ENCODE data around the gene CDKN2D. TPM values are rescaled to one million over a fixed set of nuclear protein-coding genes. Genes with fewer than 3 reads are reported as not detected.

The CDKN2D gene
- total RNA-seq = 10 to 100 TPM; 83.3 to 84.0 TPM
- polyA plus RNA-seq (2013, experiment 1 of 2) = 65.0 TPM
- polyA plus RNA-seq (2013, experiment 2 of 2) = 65.5 TPM
- total RNA-seq = 7.4 to 74.9 (median 23.2) reads per million in 172 experiments

GRCh38 chr19:10568826-10569651 lies at the start of gene CDKN2D:
Gene CDKN2D (minus strand): TSS chr19:10568979. CDS start chr19:10568653, 326 bp downstream.
- peak within 1 kb of the TSS; percentile 87 for H3K4me3 ChIP-seq (ENCODE audit: low read length)
- Mint-ChIP-seq H3K4me1 (ENCODE audit: low read depth) (peaks cover 53% of the 10 kb centered on the region), H3K27ac (peak within 1 kb of the TSS; percentile 95), H3K27me3 (no peaks in the 10 kb centered on the region), H3K9me3 (no peaks in the 10 kb centered on the region), H3K36me3 (ENCODE audit: low read depth) (peaks cover 40% of the 10 kb centered on the region), H3K4me3 (peak within 1 kb of the TSS; percentile 93)
- DNase-seq = peak; percentile 99 to 100 (median 100)
- ATAC-seq (ENCODE audit: poor library complexity) = peak; percentile 72
- POLR2A ChIA-PET = interaction anchor here (0.9 to 5.6 kb wide), 11 partner anchors 16 to 148 kb away, joined by 3 to 81 read pairs (median 6); partner anchors contain the start of genes ATG4D, DNM2, KEAP1 and QTRT1
- no peak for TF ChIP-seq CTCF (IDR thresholded peaks at IDR 0.05)
- peak within 1 kb of the TSS; percentile 76 to 94 for H3K27ac ChIP-seq (ENCODE audit: low read depth in 1 of 2, low read length in 2 of 2)
- no peaks in the 10 kb centered on the region for H3K9me3 ChIP-seq (ENCODE audit: control insufficient read depth in 1 of 2, insufficient read depth in 1 of 2, low read length in 2 of 2)
- no peaks in the 10 kb centered on the region for H3K27me3 ChIP-seq (ENCODE audit: control insufficient read depth in 1 of 2, insufficient read depth in 2 of 2, low read length in 2 of 2)
- peaks cover 9% of the 10 kb centered on the region for H3K36me3 ChIP-seq (ENCODE audit: insufficient read depth, low read length)
- intact Hi-C loops (cut with DNase I, micrococcal nuclease) = loop anchor here (2.0 to 5.0 kb wide), 4 partner anchors 83 to 302 kb away; partner anchors contain the start of genes CDC37 (in 2 of the 2), CARM1 (in 1 of the 2) and ILF3 (in 1 of the 2)
- CTCF ChIA-PET = interaction anchor here (1.2 to 4.7 kb wide), 3 partner anchors 16 to 130 kb away, joined by 3 to 24 read pairs (median 3); partner anchors contain the start of gene ATG4D
- H3K4me1 ChIP-seq (ENCODE audit: insufficient read depth, low read length) = peaks cover 54% of the 10 kb centered on the region

GRCh38 chr19:10617409-10618121 lies 48.8 kb upstream of the CDKN2D start:
- no peak overlapping the region for H3K4me3 ChIP-seq (ENCODE audit: low read length)
- Mint-ChIP-seq H3K27me3 (no peaks in the 10 kb centered on the region), H3K4me3 (no peak overlapping the region), H3K27ac (peak overlapping the region; percentile 79), H3K9me3 (no peaks in the 10 kb centered on the region), H3K4me1 (ENCODE audit: low read depth) (peaks cover 42% of the 10 kb centered on the region), H3K36me3 (ENCODE audit: low read depth) (peaks cover 51% of the 10 kb centered on the region)
- ATAC-seq (ENCODE audit: poor library complexity) (no peak), DNase-seq (no peak)
- peaks cover 33% of the 10 kb centered on the region for H3K36me3 ChIP-seq (ENCODE audit: insufficient read depth, low read length)
- POLR2A ChIA-PET = interaction anchor here (0.7 to 1.7 kb wide), 3 partner anchors 13 to 27 kb away, joined by 3 to 9 read pairs (median 3); no protein-coding TSS in a partner anchor
- no peak overlapping the region for H3K27ac ChIP-seq (ENCODE audit: low read depth in 1 of 2, low read length in 2 of 2)
- no peak for TF ChIP-seq CTCF (IDR thresholded peaks at IDR 0.05)
- H3K4me1 ChIP-seq (ENCODE audit: insufficient read depth, low read length) = peaks cover 50% of the 10 kb centered on the region
- CTCF ChIA-PET = interaction anchor here (0.7 to 1.0 kb wide), 3 partner anchors 37 to 1141 kb away, joined by 3 to 4 read pairs (median 4); no protein-coding TSS in a partner anchor
- intact Hi-C loops (cut with DNase I, micrococcal nuclease) = no loop called here
- no peaks in the 10 kb centered on the region for H3K27me3 ChIP-seq (ENCODE audit: control insufficient read depth in 1 of 2, insufficient read depth in 2 of 2, low read length in 2 of 2)
- no peaks in the 10 kb centered on the region for H3K9me3 ChIP-seq (ENCODE audit: control insufficient read depth in 1 of 2, insufficient read depth in 1 of 2, low read length in 2 of 2)

GRCh38 chr19:10615429-10616023 lies 46.7 kb upstream of the CDKN2D start:
- no peaks in the 10 kb centered on the region for H3K9me3 ChIP-seq (ENCODE audit: control insufficient read depth in 1 of 2, insufficient read depth in 1 of 2, low read length in 2 of 2)
- H3K27me3 ChIP-seq (ENCODE audit: control insufficient read depth in 1 of 2, insufficient read depth in 2 of 2, low read length in 2 of 2) = no peaks in the 10 kb centered on the region
- peak overlapping the region; percentile 72 for H3K27ac Mint-ChIP-seq
- peaks cover 50% of the 10 kb centered on the region for H3K4me1 ChIP-seq (ENCODE audit: insufficient read depth, low read length)
- ChIA-PET CTCF (no interaction called here), POLR2A (interaction anchor here (0.9 kb wide), 1 partner anchor 34 kb away, joined by 3 read pairs; no protein-coding TSS in a partner anchor)
- H3K27me3 Mint-ChIP-seq = no peaks in the 10 kb centered on the region
- H3K4me1 Mint-ChIP-seq (ENCODE audit: low read depth) = peaks cover 37% of the 10 kb centered on the region
- peaks cover 29% of the 10 kb centered on the region for H3K36me3 ChIP-seq (ENCODE audit: insufficient read depth, low read length)
- DNase-seq (peak in 1 of 14 experiments; percentile 38), ATAC-seq (ENCODE audit: poor library complexity) (no peak)
- TF ChIP-seq CTCF (IDR thresholded peaks at IDR 0.05) = no peak
- no peak overlapping the region for H3K4me3 Mint-ChIP-seq
- H3K36me3 Mint-ChIP-seq (ENCODE audit: low read depth) = peaks cover 35% of the 10 kb centered on the region
- no peaks in the 10 kb centered on the region for H3K9me3 Mint-ChIP-seq
- no peak overlapping the region for H3K4me3 ChIP-seq (ENCODE audit: low read length)
- intact Hi-C loops (cut with DNase I, micrococcal nuclease) = no loop called here
- peak overlapping the region in 1 of 2 donors; percentile 12 for H3K27ac ChIP-seq (ENCODE audit: low read depth in 1 of 2, low read length in 2 of 2)
